GM12864 (cell line): ENCODE data around the gene SPRYD7.

ENCODE experiments used
- DNase-seq: peaks from one replicate; pipeline ENCODE4 v3.0.0-alpha.2; 2011; ENCODE audit warnings: low read depth
- H3K4me3 ChIP-seq: 2 replicates; pipeline ENCODE4 v1.5.1; 2011; ENCODE audit warnings: mild to moderate bottlenecking, low read depth, low read length, control low read depth
- CTCF ChIP-seq: IDR thresholded peaks from 2 replicates; pipeline ENCODE4 v1.5.1; 2011; ENCODE audit warnings: low read depth, mild to moderate bottlenecking, moderate library complexity, low read length, control low read depth, inconsistent platforms; ENCODE audit errors: missing control alignments

The SPRYD7 gene

GRCh38 chr13:49936075-49936967 is at the start of gene SPRYD7:
TSS of gene SPRYD7 (minus strand) at chr13:49936340. CDS start at chr13:49936235, 105 bp downstream.
- peak; percentile 90 for DNase-seq
- peak; percentile 82 for TF ChIP-seq CTCF
- H3K4me3 ChIP-seq = peak within 1 kb of the TSS; percentile 94

GRCh38 chr13:49985129-49985528 is 49.0 kb upstream of the SPRYD7 start:
- TF ChIP-seq CTCF = no peak
- H3K4me3 ChIP-seq = no peak overlapping the region

GRCh38 chr13:49980266-49980665 is 44.1 kb upstream of the SPRYD7 start:
- H3K4me3 ChIP-seq = no peak overlapping the region
- no peak for DNase-seq
- no peak for TF ChIP-seq CTCF

More at GRCh38 chr13:49985129-49985528, 49.0 kb upstream of the SPRYD7 start:
- DNase-seq = no peak

- DNase-seq = no peak
- no peak overlapping the region for H3K4me3 ChIP-seq
- no peak for TF ChIP-seq CTCF
These were observed 41.9 kb upstream of the SPRYD7 start for GRCh38 chr13:49977992-49978391.

- no peak for DNase-seq
- TF ChIP-seq CTCF = peak; percentile 93
- no peak overlapping the region for H3K4me3 ChIP-seq
These were observed 40.4 kb upstream of the SPRYD7 start for GRCh38 chr13:49976314-49977258.

- no peak overlapping the region for H3K4me3 ChIP-seq
- TF ChIP-seq CTCF = no peak
- no peak for DNase-seq
These were observed 39.7 kb upstream of the SPRYD7 start for GRCh38 chr13:49975826-49976225.
